Measurements from ENCODE around the gene CFAP74. TPM values are rescaled to one million over a fixed set of nuclear protein-coding genes. Genes with fewer than 3 reads are reported as not detected.

Gene CFAP74
- total RNA-seq, 3 donors from 2014 or later, result not detected

- H3K27me3 Mint-ChIP-seq (ENCODE audit: low read depth), result no peaks in the 10 kb centered on the region
- DNase-seq, result no peak
- H3K4me1 Mint-ChIP-seq (ENCODE audit: low read depth), result peaks cover 7% of the 10 kb centered on the region
- no peak for ATAC-seq
- no peaks in the 10 kb centered on the region for H3K9me3 Mint-ChIP-seq
- H3K4me3 Mint-ChIP-seq, result no peak overlapping the region
- H3K36me3 Mint-ChIP-seq (ENCODE audit: insufficient read depth), result no peaks in the 10 kb centered on the region
Measured at GRCh38 chr1:1917304-1917976, 86.1 kb downstream of the CFAP74 start.

GRCh38 chr1:1916851-1917251, 86.7 kb downstream of the CFAP74 start:
- H3K36me3 Mint-ChIP-seq (ENCODE audit: insufficient read depth), result no peaks in the 10 kb centered on the region

GRCh38 chr1:1915911-1916840, 87.4 kb downstream of the CFAP74 start:
- Mint-ChIP-seq H3K4me3 (no peak overlapping the region), H3K4me1 (ENCODE audit: low read depth) (peaks cover 7% of the 10 kb centered on the region), H3K27me3 (ENCODE audit: low read depth) (no peaks in the 10 kb centered on the region), H3K9me3 (no peaks in the 10 kb centered on the region), H3K36me3 (ENCODE audit: insufficient read depth) (no peaks in the 10 kb centered on the region)
- ATAC-seq (no peak), DNase-seq (no peak)

More at GRCh38 chr1:1916851-1917251, 86.7 kb downstream of the CFAP74 start:
- Mint-ChIP-seq H3K9me3 (no peaks in the 10 kb centered on the region), H3K4me3 (no peak overlapping the region), H3K4me1 (ENCODE audit: low read depth) (peaks cover 7% of the 10 kb centered on the region), H3K27me3 (ENCODE audit: low read depth) (no peaks in the 10 kb centered on the region)
- no peak for ATAC-seq
- no peak for DNase-seq

GRCh38 chr1:1914971-1915692, 88.5 kb downstream of the CFAP74 start, which contains the start of gene CALML6:
TSS of gene CALML6 (plus strand) at chr1:1915260. CDS start at chr1:1915281, 21 bp downstream.
- Mint-ChIP-seq H3K27me3 (ENCODE audit: low read depth) (no peaks in the 10 kb centered on the region), H3K4me1 (ENCODE audit: low read depth) (peaks cover 11% of the 10 kb centered on the region), H3K9me3 (no peaks in the 10 kb centered on the region), H3K4me3 (no peak within 1 kb of the TSS), H3K36me3 (ENCODE audit: insufficient read depth) (no peaks in the 10 kb centered on the region)
- ATAC-seq (no peak), DNase-seq (no peak)

- Mint-ChIP-seq H3K9me3 (no peaks in the 10 kb centered on the region), H3K4me1 (ENCODE audit: low read depth) (peaks cover 15% of the 10 kb centered on the region), H3K36me3 (ENCODE audit: insufficient read depth) (no peaks in the 10 kb centered on the region), H3K4me3 (no peak overlapping the region), H3K27me3 (ENCODE audit: low read depth) (no peaks in the 10 kb centered on the region)
- ATAC-seq (no peak), DNase-seq (no peak)
Measured at GRCh38 chr1:1914101-1914970, 89.2 kb downstream of the CFAP74 start.

- Mint-ChIP-seq H3K9me3 (no peaks in the 10 kb centered on the region), H3K4me1 (ENCODE audit: low read depth) (peaks cover 10% of the 10 kb centered on the region), H3K27me3 (ENCODE audit: low read depth) (no peaks in the 10 kb centered on the region), H3K4me3 (peak overlapping the region; percentile 38), H3K36me3 (ENCODE audit: insufficient read depth) (no peaks in the 10 kb centered on the region)
- no peak for ATAC-seq
- no peak for DNase-seq
Measured at GRCh38 chr1:1911350-1912041, 92.1 kb downstream of the CFAP74 start.

- Mint-ChIP-seq H3K9me3 (no peaks in the 10 kb centered on the region), H3K36me3 (ENCODE audit: insufficient read depth) (no peaks in the 10 kb centered on the region), H3K4me1 (ENCODE audit: low read depth) (peaks cover 15% of the 10 kb centered on the region), H3K27me3 (ENCODE audit: low read depth) (no peaks in the 10 kb centered on the region), H3K4me3 (peak overlapping the region; percentile 84)
- DNase-seq (peak; percentile 4), ATAC-seq (no peak)
Measured at GRCh38 chr1:1910651-1911331, 92.8 kb downstream of the CFAP74 start.

- no peak for DNase-seq
- Mint-ChIP-seq H3K27me3 (ENCODE audit: low read depth) (no peaks in the 10 kb centered on the region), H3K4me1 (ENCODE audit: low read depth) (peaks cover 15% of the 10 kb centered on the region), H3K36me3 (ENCODE audit: insufficient read depth) (no peaks in the 10 kb centered on the region), H3K9me3 (no peaks in the 10 kb centered on the region), H3K4me3 (peak overlapping the region; percentile 84)
- ATAC-seq, result no peak
Measured at GRCh38 chr1:1910033-1910465, 93.5 kb downstream of the CFAP74 start.

GRCh38 chr1:1908506-1908791, 95.1 kb downstream of the CFAP74 start:
- H3K9me3 Mint-ChIP-seq, result no peaks in the 10 kb centered on the region
- H3K27me3 Mint-ChIP-seq (ENCODE audit: low read depth), result no peaks in the 10 kb centered on the region
- peaks cover 15% of the 10 kb centered on the region for H3K4me1 Mint-ChIP-seq (ENCODE audit: low read depth)
- DNase-seq, result no peak
- no peak for ATAC-seq
- H3K36me3 Mint-ChIP-seq (ENCODE audit: insufficient read depth), result no peaks in the 10 kb centered on the region
- peak overlapping the region; percentile 71 for H3K4me3 Mint-ChIP-seq

- no peak for DNase-seq
- ATAC-seq, result no peak
- Mint-ChIP-seq H3K4me3 (no peak overlapping the region), H3K27me3 (ENCODE audit: low read depth) (no peaks in the 10 kb centered on the region), H3K36me3 (ENCODE audit: insufficient read depth) (no peaks in the 10 kb centered on the region), H3K9me3 (no peaks in the 10 kb centered on the region), H3K4me1 (ENCODE audit: low read depth) (peaks cover 15% of the 10 kb centered on the region)
Measured at GRCh38 chr1:1907098-1907736, 96.4 kb downstream of the CFAP74 start.

- Mint-ChIP-seq H3K4me1 (ENCODE audit: low read depth) (peaks cover 15% of the 10 kb centered on the region), H3K4me3 (peak overlapping the region; percentile 51), H3K9me3 (no peaks in the 10 kb centered on the region), H3K27me3 (ENCODE audit: low read depth) (no peaks in the 10 kb centered on the region), H3K36me3 (ENCODE audit: insufficient read depth) (no peaks in the 10 kb centered on the region)
- DNase-seq (peak; percentile 60), ATAC-seq (peak; percentile 27 to 28)
Measured at GRCh38 chr1:1906185-1907097, 97.1 kb downstream of the CFAP74 start.

- ATAC-seq, result no peak
- no peak overlapping the region for H3K4me3 Mint-ChIP-seq
- no peaks in the 10 kb centered on the region for H3K36me3 Mint-ChIP-seq (ENCODE audit: insufficient read depth)
- H3K27me3 Mint-ChIP-seq (ENCODE audit: low read depth), result no peaks in the 10 kb centered on the region
- no peak for DNase-seq
- peaks cover 5% of the 10 kb centered on the region for H3K4me1 Mint-ChIP-seq (ENCODE audit: low read depth)
- no peaks in the 10 kb centered on the region for H3K9me3 Mint-ChIP-seq
Measured at GRCh38 chr1:1903224-1903623, 100.4 kb downstream of the CFAP74 start.
